ENCODE data around the gene COA1. TPM values are rescaled to one million over a fixed set of nuclear protein-coding genes. Genes with fewer than 3 reads are reported as not detected.

Gene COA1
- total RNA-seq, 1 experiment from 2014 or later, result 65.5 TPM

- CTCF ChIA-PET, result no interaction called here
- intact Hi-C loops (cut with micrococcal nuclease; ENCODE audit: unreplicated experiment) (no loop called here), in situ Hi-C loops (cut with HindIII; ENCODE audit: low pct_unique_long_range_greater_than_20kb, low sequenced_read_pairs) (no loop called here)
- peaks cover 6% of the 10 kb centered on the region for H3K4me1 ChIP-seq (ENCODE audit: control insufficient read depth, insufficient read depth, low read length)
- POLR2A ChIA-PET, result no interaction called here
- DNase-seq (ENCODE audit: low read depth, low spot score), result no peak
- no peak overlapping the region for H3K4me3 ChIP-seq (ENCODE audit: low read depth in 2 of 2, low read length in 2 of 2)
- TF ChIP-seq CTCF (IDR thresholded peaks at IDR 0.05) (no peak), POLR2AphosphoS5 (IDR thresholded peaks at IDR 0.05; ENCODE audit: low read depth, low read length) (no peak), SIN3A (IDR thresholded peaks at IDR 0.05; ENCODE audit: borderline replicate concordance, insufficient read depth, low read depth, low read length) (no peak), TCF7L2 (IDR thresholded peaks at IDR 0.05; ENCODE audit: low read depth, low read length) (no peak), REST (IDR thresholded peaks at IDR 0.05; ENCODE audit: insufficient read depth in 1 of 2, low read depth in 2 of 2, low read length in 1 of 2) (no peak)
- no peak for ATAC-seq
- no peaks in the 10 kb centered on the region for H3K9me3 ChIP-seq (ENCODE audit: control insufficient read depth, insufficient read depth, low read depth, low read length)
- BruUV-seq (replicated peaks), result no TSS peak
- H3K27me3 ChIP-seq (ENCODE audit: control insufficient read depth, insufficient read depth, low read length), result no peaks in the 10 kb centered on the region
- H3K36me3 ChIP-seq (ENCODE audit: control insufficient read depth, insufficient read depth, low read length), result peaks cover 16% of the 10 kb centered on the region
- H3K27ac ChIP-seq (ENCODE audit: low read length), result no peak overlapping the region
Observed at GRCh38 chr7:43624156-43624555, 105.2 kb downstream of the COA1 start.

GRCh38 chr7:43621729-43622448 is 107.4 kb downstream of the COA1 start:
- in situ Hi-C loops (cut with HindIII; ENCODE audit: low pct_unique_long_range_greater_than_20kb, low sequenced_read_pairs) (no loop called here), intact Hi-C loops (cut with micrococcal nuclease; ENCODE audit: unreplicated experiment) (no loop called here)
- DNase-seq (ENCODE audit: low read depth, low spot score) (no peak), ATAC-seq (no peak)
- no peak for TF ChIP-seq POLR2AphosphoS5 (IDR thresholded peaks at IDR 0.05; ENCODE audit: low read depth, low read length)
- no peak for TF ChIP-seq TCF7L2 (IDR thresholded peaks at IDR 0.05; ENCODE audit: low read depth, low read length)
- TF ChIP-seq SIN3A (IDR thresholded peaks at IDR 0.05; ENCODE audit: borderline replicate concordance, insufficient read depth, low read depth, low read length), result no peak
- TF ChIP-seq REST (IDR thresholded peaks at IDR 0.05; ENCODE audit: insufficient read depth in 1 of 2, low read depth in 2 of 2, low read length in 1 of 2), result no peak
- TF ChIP-seq CTCF (IDR thresholded peaks at IDR 0.05), result no peak
- ChIA-PET CTCF (interaction anchor here (0.5 to 1.7 kb wide), 3 partner anchors 39 to 1344 kb away, joined by 3 to 5 read pairs (median 3); partner anchors contain the start of gene STK17A), POLR2A (interaction anchor here (0.6 to 0.8 kb wide), 2 partner anchors 28 to 37 kb away, joined by 3 to 4 read pairs; no protein-coding TSS in a partner anchor)
- peaks cover 16% of the 10 kb centered on the region for H3K36me3 ChIP-seq (ENCODE audit: control insufficient read depth, insufficient read depth, low read length)
- H3K27ac ChIP-seq (ENCODE audit: low read length), result no peak overlapping the region
- H3K27me3 ChIP-seq (ENCODE audit: control insufficient read depth, insufficient read depth, low read length), result no peaks in the 10 kb centered on the region
- H3K4me1 ChIP-seq (ENCODE audit: control insufficient read depth, insufficient read depth, low read length), result peaks cover 9% of the 10 kb centered on the region
- H3K9me3 ChIP-seq (ENCODE audit: control insufficient read depth, insufficient read depth, low read depth, low read length), result no peaks in the 10 kb centered on the region
- no TSS peak for BruUV-seq (replicated peaks)
- no peak overlapping the region for H3K4me3 ChIP-seq (ENCODE audit: low read depth in 2 of 2, low read length in 2 of 2)
